Trophoblast cell (in vitro differentiated cells and primary cell): Measurements from ENCODE around the gene GRB2.

Experiments used
- DNase-seq, 2 donors: peaks; one replicate each; pipeline ENCODE4 v3.0.0-alpha.2; 2016
- H2AFZ ChIP-seq: 2 replicates; pipeline ENCODE4 v1.6.1; 2013; ENCODE audit warnings: low read length, moderate library complexity, mild to moderate bottlenecking; ENCODE audit not compliant: insufficient read depth, poor library complexity
- H2AK5ac ChIP-seq: 2 replicates; pipeline ENCODE4 v1.6.1; 2013; ENCODE audit warnings: mild to moderate bottlenecking, low read length
- H2BK120ac ChIP-seq: 2 replicates; pipeline ENCODE4 v1.6.1; 2013; ENCODE audit warnings: low read length, mild to moderate bottlenecking, moderate library complexity; ENCODE audit not compliant: insufficient read depth, poor library complexity
- H2BK12ac ChIP-seq: 2 replicates; pipeline ENCODE4 v1.6.1; 2013; ENCODE audit warnings: mild to moderate bottlenecking, low read length, moderate library complexity
- H2BK5ac ChIP-seq: 2 replicates; pipeline ENCODE4 v1.6.1; 2013; ENCODE audit warnings: low read length, low read depth, moderate library complexity, mild to moderate bottlenecking; ENCODE audit not compliant: poor library complexity
- H3K14ac ChIP-seq: 2 replicates; pipeline ENCODE4 v1.6.1; 2013; ENCODE audit warnings: mild to moderate bottlenecking, low read length
- H3K18ac ChIP-seq: 2 replicates; pipeline ENCODE4 v1.6.1; 2013; ENCODE audit warnings: mild to moderate bottlenecking, low read length
- H3K23ac ChIP-seq: 2 replicates; pipeline ENCODE4 v1.6.1; 2013; ENCODE audit warnings: low read length
- H3K27ac ChIP-seq: 2 replicates; pipeline ENCODE4 v1.5.1; 2013; ENCODE audit warnings: low read depth, mild to moderate bottlenecking, inconsistent platforms, low read length, moderate library complexity
- H3K27me3 ChIP-seq: 2 replicates; pipeline ENCODE4 v1.6.1; 2013; ENCODE audit warnings: inconsistent platforms, mild to moderate bottlenecking, low read length, moderate library complexity; ENCODE audit not compliant: insufficient read depth
- H3K36me3 ChIP-seq, 2 experiments: 1 replicate in 1 of 2; 2 replicates in 1 of 2; pipeline ENCODE4 v1.6.1; 2013; ENCODE audit warnings: low read length in 2 of 2, mild to moderate bottlenecking in 2 of 2, moderate library complexity in 1 of 2; ENCODE audit not compliant: insufficient read depth in 2 of 2, control insufficient read depth in 1 of 2
- H3K4ac ChIP-seq: 2 replicates; pipeline ENCODE4 v1.6.1; 2013; ENCODE audit warnings: low read depth, mild to moderate bottlenecking, low read length, moderate library complexity
- H3K4me1 ChIP-seq, 2 experiments: 1 replicate in 1 of 2; 2 replicates in 1 of 2; pipeline ENCODE4 v1.6.1; 2013; ENCODE audit warnings: low read length in 2 of 2, mild to moderate bottlenecking in 2 of 2, moderate library complexity in 1 of 2; ENCODE audit not compliant: insufficient read depth in 2 of 2, control insufficient read depth in 1 of 2
- H3K4me2 ChIP-seq: 2 replicates; pipeline ENCODE4 v1.6.1; 2013; ENCODE audit warnings: inconsistent platforms, mild to moderate bottlenecking, low read length, moderate library complexity
- H3K4me3 ChIP-seq: 2 replicates; pipeline ENCODE4 v1.5.1; 2013; ENCODE audit warnings: mild to moderate bottlenecking, low read depth, low read length, inconsistent platforms
- H3K79me1 ChIP-seq: one replicate; pipeline ENCODE4 v1.6.1; 2013; ENCODE audit warnings: low read length
- H3K79me2 ChIP-seq: 2 replicates; pipeline ENCODE4 v1.6.1; 2013; ENCODE audit warnings: low read length, mild to moderate bottlenecking; ENCODE audit not compliant: control insufficient read depth, insufficient read depth, poor library complexity
- H3K9ac ChIP-seq: 2 replicates; pipeline ENCODE4 v1.6.1; 2013; ENCODE audit warnings: mild to moderate bottlenecking, low read length
- H3K9me3 ChIP-seq: 2 replicates; pipeline ENCODE4 v1.6.1; 2013; ENCODE audit warnings: low read depth, mild to moderate bottlenecking, control low read depth, inconsistent platforms, low read length; ENCODE audit not compliant: insufficient read depth
- H4K12ac ChIP-seq: 2 replicates; pipeline ENCODE4 v1.6.1; 2013; ENCODE audit warnings: low read depth, mild to moderate bottlenecking, low read length, moderate library complexity
- H4K8ac ChIP-seq: 2 replicates; pipeline ENCODE4 v1.6.1; 2013; ENCODE audit warnings: low read depth, mild to moderate bottlenecking, low read length, moderate library complexity
- H4K91ac ChIP-seq: one replicate; pipeline ENCODE4 v1.6.1; 2013; ENCODE audit warnings: low read depth, mild to moderate bottlenecking, low read length, moderate library complexity
- WGBS: extraction: QIAGEN DNeasy Blood & Tissue Kit; methylation state at CpG from one replicate; pipeline ENCODE4 v1.1.7; 2013; ENCODE audit warnings: missing lambda C conversion rate; ENCODE audit not compliant: insufficient read length, insufficient coverage; ENCODE audit errors: extremely low coverage; 5-methylcytosine and 5-hydroxymethylcytosine counted together

Gene GRB2

DNA sequence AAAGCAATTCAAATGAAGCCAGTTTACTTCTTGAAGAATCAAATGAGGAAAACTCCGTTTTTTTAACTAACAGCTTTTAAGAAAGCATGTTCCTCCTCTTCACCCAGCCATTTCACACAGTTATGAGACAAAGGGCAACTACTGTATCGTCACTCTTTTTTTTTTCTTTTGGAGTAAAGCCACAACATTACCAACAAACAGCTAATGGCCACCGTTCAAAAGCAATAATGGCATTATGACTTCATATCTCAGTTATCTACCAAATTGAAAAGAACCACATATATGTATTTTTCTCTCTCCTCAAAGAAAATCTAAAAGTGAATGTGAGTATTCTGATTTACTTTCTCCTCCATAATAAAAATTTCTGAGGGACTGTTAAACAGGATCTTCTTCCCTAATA lies 14.5 kb downstream of the GRB2 start:
- no peak overlapping the region for H2BK5ac ChIP-seq
- no peak overlapping the region for H3K4me3 ChIP-seq
- no peak overlapping the region for H4K91ac ChIP-seq
- no peaks in the 10 kb centered on the region for H3K27me3 ChIP-seq
- no peak overlapping the region for H3K4ac ChIP-seq
- H4K12ac ChIP-seq = no peak overlapping the region
- no CpG with 5 or more reads among the region's 3 CpGs for WGBS
- no peak overlapping the region for H2BK12ac ChIP-seq
- H2AK5ac ChIP-seq = no peak overlapping the region
- H3K36me3 ChIP-seq = peaks cover 2 to 9% of the 10 kb centered on the region in 2 experiments
- no peak overlapping the region for H3K4me2 ChIP-seq
- no peak overlapping the region for H3K9ac ChIP-seq
- DNase-seq = no peak
- H3K18ac ChIP-seq = no peak overlapping the region
- H3K79me1 ChIP-seq = peaks cover 8% of the 10 kb centered on the region
- no peak overlapping the region for H4K8ac ChIP-seq
- H2AFZ ChIP-seq = no peak overlapping the region
- H3K23ac ChIP-seq = no peak overlapping the region
- H3K27ac ChIP-seq = no peak overlapping the region
- H3K79me2 ChIP-seq = peaks cover 9% of the 10 kb centered on the region
- no peaks in the 10 kb centered on the region for H3K9me3 ChIP-seq
- peaks cover 0 to 5% of the 10 kb centered on the region in 2 experiments for H3K4me1 ChIP-seq
- H3K14ac ChIP-seq = no peak overlapping the region
- no peak overlapping the region for H2BK120ac ChIP-seq

DNA sequence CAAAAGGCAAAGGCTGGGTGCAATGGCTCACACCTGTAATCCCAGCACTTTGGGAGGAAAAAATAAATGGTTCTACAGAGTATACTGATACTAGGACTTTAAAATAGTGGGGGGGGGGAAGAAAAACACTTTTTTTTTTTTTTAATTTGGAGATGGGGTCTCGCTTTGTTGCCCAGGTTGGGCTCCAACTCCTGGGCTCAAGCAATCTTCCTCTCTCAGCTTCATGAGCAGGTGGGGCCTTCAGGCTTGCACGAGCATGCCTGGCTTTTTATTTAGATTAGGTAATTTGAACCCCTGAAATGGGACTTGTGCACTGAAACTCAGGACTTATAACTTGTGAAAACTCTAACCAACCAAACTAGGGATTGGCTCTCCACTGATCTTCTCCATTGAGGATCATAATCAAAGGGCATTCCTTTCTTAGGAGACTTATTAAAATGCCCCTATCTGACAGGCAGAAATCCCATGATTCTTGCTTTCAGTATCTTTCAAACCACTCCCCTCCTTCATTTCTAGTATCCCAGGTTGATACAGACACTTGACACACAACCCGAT lies 16.9 kb downstream of the GRB2 start:
- no peak overlapping the region for H4K8ac ChIP-seq
- no peak overlapping the region for H2BK5ac ChIP-seq
- H3K4ac ChIP-seq = peak overlapping the region; percentile 64
- no peak overlapping the region for H3K4me2 ChIP-seq
- no peak overlapping the region for H2AFZ ChIP-seq
- H3K23ac ChIP-seq = no peak overlapping the region
- no peak overlapping the region for H3K18ac ChIP-seq
- DNase-seq = peak in 1 of 2 donors; percentile 32
- H4K12ac ChIP-seq = no peak overlapping the region
- H3K4me3 ChIP-seq = no peak overlapping the region
- peaks cover 2 to 9% of the 10 kb centered on the region in 2 experiments for H3K36me3 ChIP-seq
- H3K27me3 ChIP-seq = no peaks in the 10 kb centered on the region
- H2BK120ac ChIP-seq = no peak overlapping the region
- H3K79me2 ChIP-seq = peaks cover 5% of the 10 kb centered on the region
- H4K91ac ChIP-seq = no peak overlapping the region
- no CpG with 5 or more reads among the region's 3 CpGs for WGBS
- H2BK12ac ChIP-seq = no peak overlapping the region
- no peak overlapping the region for H2AK5ac ChIP-seq
- peaks cover 2% of the 10 kb centered on the region in 2 experiments for H3K4me1 ChIP-seq
- no peak overlapping the region for H3K9ac ChIP-seq
- H3K79me1 ChIP-seq = peaks cover 3% of the 10 kb centered on the region
- no peaks in the 10 kb centered on the region for H3K9me3 ChIP-seq
- H3K14ac ChIP-seq = no peak overlapping the region
- H3K27ac ChIP-seq = no peak overlapping the region

DNA sequence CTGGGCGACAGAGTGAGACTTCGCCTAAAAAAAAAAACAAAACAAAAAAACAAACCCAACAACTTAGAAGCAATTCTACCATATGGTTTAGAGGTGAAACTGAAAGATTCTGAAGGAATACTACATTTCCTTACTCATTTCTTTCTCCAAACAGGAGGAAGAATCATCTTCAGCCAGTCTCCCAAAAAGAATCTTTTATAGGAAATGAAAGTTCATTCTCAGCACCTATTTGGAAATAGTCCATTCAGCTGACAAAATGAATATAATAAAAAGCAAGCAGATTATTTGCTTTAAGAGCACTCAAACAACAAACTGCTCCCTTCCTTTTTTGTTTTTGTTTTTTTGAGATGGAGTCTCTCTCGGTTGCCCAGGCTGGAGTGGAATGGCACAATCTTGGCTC lies 17.7 kb downstream of the GRB2 start:
- Histone ChIP-seq H2AK5ac (no peak overlapping the region), H3K4me1 (peaks cover 2% of the 10 kb centered on the region in 2 experiments), H3K27me3 (no peaks in the 10 kb centered on the region), H4K8ac (no peak overlapping the region), H3K79me1 (no peaks in the 10 kb centered on the region), H2BK12ac (no peak overlapping the region), H3K18ac (no peak overlapping the region), H3K79me2 (peaks cover 2% of the 10 kb centered on the region), H3K4me3 (no peak overlapping the region), H4K91ac (no peak overlapping the region), H2BK120ac (no peak overlapping the region), H3K4me2 (no peak overlapping the region), H3K27ac (no peak overlapping the region), H3K14ac (no peak overlapping the region), H4K12ac (no peak overlapping the region), H2BK5ac (no peak overlapping the region), H3K36me3 (peaks cover 2 to 9% of the 10 kb centered on the region in 2 experiments), H2AFZ (no peak overlapping the region), H3K4ac (peak overlapping the region; percentile 82), H3K23ac (no peak overlapping the region), H3K9me3 (no peaks in the 10 kb centered on the region), H3K9ac (no peak overlapping the region)
- no CpG with 5 or more reads among the region's 3 CpGs for WGBS
- no peak for DNase-seq

DNA sequence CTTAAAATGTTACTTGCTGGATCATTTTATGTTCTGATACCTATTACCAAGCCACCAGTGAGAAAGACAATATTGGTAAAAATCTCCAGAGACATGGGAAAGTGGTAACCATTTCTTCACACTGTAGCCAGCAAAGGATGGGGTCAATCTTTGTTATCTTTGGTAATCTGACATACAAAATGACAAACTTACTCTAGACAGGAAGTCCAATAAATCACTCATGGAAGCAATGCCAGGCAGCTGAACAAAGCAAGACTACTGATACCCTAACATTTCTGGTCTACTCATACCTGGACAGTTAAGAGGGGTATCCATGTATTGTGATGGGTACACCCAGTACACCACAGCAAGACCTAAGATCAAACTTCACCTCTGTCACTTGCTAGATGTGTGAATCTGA lies 19.0 kb downstream of the GRB2 start:
- peak overlapping the region; percentile 60 for H3K4ac ChIP-seq
- no peaks in the 10 kb centered on the region for H3K79me1 ChIP-seq
- H3K23ac ChIP-seq = no peak overlapping the region
- H3K9ac ChIP-seq = no peak overlapping the region
- no peak overlapping the region for H2BK12ac ChIP-seq
- peaks cover 2 to 9% of the 10 kb centered on the region in 2 experiments for H3K36me3 ChIP-seq
- H3K79me2 ChIP-seq = peaks cover 5% of the 10 kb centered on the region
- no peak overlapping the region for H2AK5ac ChIP-seq
- no peak overlapping the region for H2BK5ac ChIP-seq
- H4K91ac ChIP-seq = no peak overlapping the region
- H3K4me3 ChIP-seq = no peak overlapping the region
- no peaks in the 10 kb centered on the region for H3K9me3 ChIP-seq
- H4K8ac ChIP-seq = no peak overlapping the region
- no peak overlapping the region for H3K4me2 ChIP-seq
- H3K14ac ChIP-seq = no peak overlapping the region
- no peaks in the 10 kb centered on the region for H3K27me3 ChIP-seq
- no peak for DNase-seq
- no peak overlapping the region for H2AFZ ChIP-seq
- no peak overlapping the region for H3K27ac ChIP-seq
- peaks cover 2% of the 10 kb centered on the region in 2 experiments for H3K4me1 ChIP-seq
- H4K12ac ChIP-seq = no peak overlapping the region
- H2BK120ac ChIP-seq = no peak overlapping the region
- H3K18ac ChIP-seq = no peak overlapping the region
